Tibial artery (tissue), 4 donors: Measurements from ENCODE around the gene KLHDC10.

ENCODE experiments used
- DNase-seq, 2 donors: peaks; one replicate each; pipeline ENCODE4 v3.0.0-alpha.2; 2019
- H3K27ac ChIP-seq, 2 donors: fragments of 200-600 bp; sonication (generic) in 1 of 2; 1 replicate in 1 of 2; 2 replicates in 1 of 2; pipeline ENCODE4 v1.5.1; 2018 to 2019; ENCODE audit warnings: mild to moderate bottlenecking in 1 of 2
- H3K27me3 ChIP-seq, 2 donors: fragments of 200-600 bp; sonication (generic) in 1 of 2; one replicate each; pipeline versions ENCODE4 v1.5.1 to v1.6.0; 2016 to 2019
- H3K36me3 ChIP-seq, 3 donors: fragments of 200-600 bp; sonication (generic) in 2 of 3; one replicate each; pipeline ENCODE4 v1.5.1; 2016 to 2019; ENCODE audit warnings: mild to moderate bottlenecking in 2 of 3
- H3K4me1 ChIP-seq, 4 donors: fragments of 200-600 bp; sonication (generic) in 2 of 4; 1 replicate in 3 of 4; 2 replicates in 1 of 4; pipeline ENCODE4 v1.5.1; 2016 to 2019
- H3K4me3 ChIP-seq, 2 donors: fragments of 200-600 bp; sonication (generic) in 1 of 2; 1 replicate in 1 of 2; 2 replicates in 1 of 2; pipeline ENCODE4 v1.5.1; 2018 to 2019; ENCODE audit warnings: mild to moderate bottlenecking in 2 of 2
- H3K9me3 ChIP-seq, 3 donors: fragments of 200-600 bp; sonication (generic) in 1 of 3; one replicate each; pipeline ENCODE4 v1.5.1; 2016 to 2019
- CTCF ChIP-seq, 2 experiments: fragments of 200-600 bp in 1 of 2; fragments of 450-650 bp in 1 of 2; IDR thresholded peaks; one replicate each; pipeline ENCODE4 v1.5.1; 2017 to 2019; ENCODE audit warnings: antibody characterized with exemption in 2 of 2, mild to moderate bottlenecking in 1 of 2, moderate library complexity in 1 of 2
- intact Hi-C: fragments of 100-400 bp; cut with DNase I; formaldehyde crosslinking; loops from one replicate; pipeline ENCODE4 v1.15.0; 2023; ENCODE audit warnings: low total_unique reads

KLHDC10 gene

GRCh38 chr7:130133029-130133782 is 62.9 kb downstream of the KLHDC10 start:
- peaks cover 38 to 72% (median 51%) of the 10 kb centered on the region in 3 donors for H3K36me3 ChIP-seq
- intact Hi-C loops = no loop called here

GRCh38 chr7:130134106-130134636 is 63.8 kb downstream of the KLHDC10 start:
- H3K9me3 ChIP-seq = no peaks in the 10 kb centered on the region
- peaks cover 35 to 69% (median 50%) of the 10 kb centered on the region in 3 donors for H3K36me3 ChIP-seq
- no peaks in the 10 kb centered on the region for H3K4me1 ChIP-seq
- no peak overlapping the region for H3K27ac ChIP-seq
- no peaks in the 10 kb centered on the region for H3K27me3 ChIP-seq
- TF ChIP-seq CTCF (IDR thresholded peaks at IDR 0.05) = no peak
- H3K4me3 ChIP-seq = no peak overlapping the region
- no peak for DNase-seq
- intact Hi-C loops = no loop called here

More at GRCh38 chr7:130133029-130133782, 62.9 kb downstream of the KLHDC10 start:
- Histone ChIP-seq H3K27me3 (no peaks in the 10 kb centered on the region), H3K4me1 (peaks cover 0 to 3% (median under 1%) of the 10 kb centered on the region in 4 donors), H3K4me3 (no peak overlapping the region), H3K9me3 (no peaks in the 10 kb centered on the region), H3K27ac (no peak overlapping the region)
- no peak for DNase-seq
- TF ChIP-seq CTCF (IDR thresholded peaks at IDR 0.05) = no peak

GRCh38 chr7:130134726-130135125 is 64.4 kb downstream of the KLHDC10 start:
- H3K27ac ChIP-seq = no peak overlapping the region
- peaks cover 29 to 64% (median 44%) of the 10 kb centered on the region in 3 donors for H3K36me3 ChIP-seq
- intact Hi-C loops = no loop called here
- H3K27me3 ChIP-seq = no peaks in the 10 kb centered on the region
- no peak for TF ChIP-seq CTCF (IDR thresholded peaks at IDR 0.05)
- no peaks in the 10 kb centered on the region for H3K4me1 ChIP-seq
- no peaks in the 10 kb centered on the region for H3K9me3 ChIP-seq
- no peak for DNase-seq
- H3K4me3 ChIP-seq = no peak overlapping the region

- H3K27me3 ChIP-seq = no peaks in the 10 kb centered on the region
- intact Hi-C loops = no loop called here
- no peaks in the 10 kb centered on the region for H3K9me3 ChIP-seq
- H3K27ac ChIP-seq = no peak overlapping the region
- H3K4me1 ChIP-seq = peaks cover 0 to 5% (median 3%) of the 10 kb centered on the region in 4 donors
- peaks cover 24 to 57% (median 39%) of the 10 kb centered on the region in 3 donors for H3K36me3 ChIP-seq
- DNase-seq = no peak
- no peak overlapping the region for H3K4me3 ChIP-seq
- TF ChIP-seq CTCF (IDR thresholded peaks at IDR 0.05) = no peak
Measured at GRCh38 chr7:130135208-130136205, 65.2 kb downstream of the KLHDC10 start.

- DNase-seq = no peak
Measured at GRCh38 chr7:130136579-130137167, 66.3 kb downstream of the KLHDC10 start.

More at GRCh38 chr7:130136579-130137167, 66.3 kb downstream of the KLHDC10 start:
- Histone ChIP-seq H3K27ac (no peak overlapping the region), H3K9me3 (no peaks in the 10 kb centered on the region), H3K4me1 (peaks cover 0 to 17% (median 12%) of the 10 kb centered on the region in 4 donors), H3K36me3 (peaks cover 15 to 46% (median 27%) of the 10 kb centered on the region in 3 donors), H3K27me3 (no peaks in the 10 kb centered on the region), H3K4me3 (no peak overlapping the region)
- TF ChIP-seq CTCF (IDR thresholded peaks at IDR 0.05) = no peak
- intact Hi-C loops = no loop called here
